Ureter (tissue), 1 donor: ENCODE measurements around the gene NPFF. TPM values are rescaled to one million over a fixed set of nuclear protein-coding genes. Genes with fewer than 3 reads are reported as not detected.

ENCODE experiments used
- DNase-seq: peaks from one replicate; pipeline ENCODE4 v3.0.0-alpha.2; 2020; ENCODE audit warnings: low spot score
- total RNA-seq: library from RNA; stranded (reverse); gene quantifications from one replicate; pipeline ENCODE4 v1.2.4, GENCODE V29; 2023
- donor health status: DM: yes; HTN: yes; CAD: no.

The NPFF gene
- total RNA-seq, 1 donor from 2014 or later, result not detected

- DNase-seq, result no peak
These were observed 30.5 kb downstream of the NPFF start for GRCh38 chr12:53476769-53477209.

DNA sequence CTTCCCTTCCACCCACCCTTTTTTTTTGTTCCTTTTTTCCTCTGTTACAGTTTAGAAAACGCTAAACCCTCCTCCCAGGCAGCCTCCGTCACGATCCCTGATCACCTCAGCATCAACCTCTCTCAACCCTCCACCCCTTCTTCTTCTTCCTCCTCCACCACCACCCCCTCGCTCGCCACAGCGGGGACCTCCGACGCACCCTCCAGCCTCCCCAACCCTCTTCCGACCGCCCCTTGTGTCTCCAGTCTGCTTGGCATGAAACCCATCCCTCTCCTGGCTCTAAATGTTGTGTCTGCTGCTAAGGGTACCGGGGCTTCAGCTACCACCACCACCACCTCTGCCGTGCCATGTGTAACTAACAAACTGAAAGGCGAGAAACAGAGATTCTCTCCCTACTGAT, 32.5 kb downstream of the NPFF start:
- DNase-seq, result no peak

DNA sequence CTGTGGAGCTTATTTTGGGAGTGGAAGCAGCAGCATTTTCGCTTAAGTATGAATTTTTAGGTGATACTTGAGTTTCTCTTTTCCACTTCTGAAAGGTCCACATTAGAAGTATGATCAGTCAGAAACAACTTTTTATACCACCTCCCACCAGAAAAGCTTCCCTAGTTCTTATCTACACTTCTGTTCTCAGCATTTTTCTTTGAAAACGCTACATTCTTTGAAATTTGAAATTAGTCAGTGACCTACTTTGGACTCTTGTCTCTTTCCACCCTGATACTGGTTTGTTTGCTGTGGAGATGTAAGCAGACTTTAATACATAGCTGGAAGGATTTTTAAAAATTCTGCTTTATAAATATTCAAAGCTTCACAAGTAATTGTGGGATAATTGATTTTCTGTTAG, 33.2 kb downstream of the NPFF start:
- no peak for DNase-seq

DNA sequence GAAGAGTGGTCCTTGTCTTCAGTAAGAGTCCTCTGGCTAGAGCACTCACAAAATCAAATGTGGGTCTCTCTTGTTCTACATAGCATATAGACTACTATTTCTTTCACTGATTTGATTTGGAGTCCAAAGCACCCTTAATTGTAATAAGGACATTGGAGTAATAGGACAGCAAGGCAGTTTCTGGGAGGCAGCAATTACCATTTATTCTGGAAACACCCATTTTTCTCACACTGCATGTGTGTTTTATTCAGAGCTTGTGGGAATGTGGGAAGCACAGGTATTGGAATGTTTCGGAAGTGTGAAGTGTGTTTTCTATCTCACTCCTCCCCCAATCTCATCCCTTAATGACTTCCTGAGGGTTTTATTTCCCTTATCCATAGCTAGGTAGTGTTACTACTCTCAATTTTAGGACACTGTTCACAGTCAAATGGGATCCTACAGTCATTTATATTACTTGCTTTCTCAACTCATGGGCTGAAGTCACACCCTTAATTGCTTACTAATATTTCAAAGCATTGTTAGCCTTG, 35.2 kb downstream of the NPFF start:
- no peak for DNase-seq

- no peak for DNase-seq
These were observed 39.0 kb downstream of the NPFF start for GRCh38 chr12:53468282-53468681.

DNA sequence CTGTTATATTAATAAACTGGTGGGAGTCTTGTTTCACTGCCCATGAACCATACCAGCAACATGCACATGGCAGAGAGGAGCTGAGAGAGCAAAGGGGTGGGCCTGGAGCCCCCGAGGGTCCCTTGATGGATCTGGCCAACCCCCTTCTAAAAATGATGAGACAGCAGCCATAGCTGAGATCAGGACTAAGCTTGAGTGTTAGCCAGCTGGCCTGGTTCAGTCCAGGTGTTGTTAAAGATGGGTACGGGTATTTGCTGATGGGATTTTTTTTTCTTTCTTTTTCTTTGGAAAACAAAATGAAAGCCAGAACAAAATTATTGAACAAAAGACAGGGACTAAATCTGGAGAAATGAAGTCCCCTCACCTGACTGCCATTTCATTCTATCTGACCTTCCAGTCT, 39.4 kb downstream of the NPFF start:
- DNase-seq, result no peak

- no peak for DNase-seq
These were observed 40.2 kb downstream of the NPFF start for GRCh38 chr12:53467082-53467481.

- DNase-seq, result no peak
These were observed 40.6 kb downstream of the NPFF start for GRCh38 chr12:53466640-53467039.

- no peak for DNase-seq
These were observed 41.6 kb downstream of the NPFF start for GRCh38 chr12:53465679-53466078.

DNA sequence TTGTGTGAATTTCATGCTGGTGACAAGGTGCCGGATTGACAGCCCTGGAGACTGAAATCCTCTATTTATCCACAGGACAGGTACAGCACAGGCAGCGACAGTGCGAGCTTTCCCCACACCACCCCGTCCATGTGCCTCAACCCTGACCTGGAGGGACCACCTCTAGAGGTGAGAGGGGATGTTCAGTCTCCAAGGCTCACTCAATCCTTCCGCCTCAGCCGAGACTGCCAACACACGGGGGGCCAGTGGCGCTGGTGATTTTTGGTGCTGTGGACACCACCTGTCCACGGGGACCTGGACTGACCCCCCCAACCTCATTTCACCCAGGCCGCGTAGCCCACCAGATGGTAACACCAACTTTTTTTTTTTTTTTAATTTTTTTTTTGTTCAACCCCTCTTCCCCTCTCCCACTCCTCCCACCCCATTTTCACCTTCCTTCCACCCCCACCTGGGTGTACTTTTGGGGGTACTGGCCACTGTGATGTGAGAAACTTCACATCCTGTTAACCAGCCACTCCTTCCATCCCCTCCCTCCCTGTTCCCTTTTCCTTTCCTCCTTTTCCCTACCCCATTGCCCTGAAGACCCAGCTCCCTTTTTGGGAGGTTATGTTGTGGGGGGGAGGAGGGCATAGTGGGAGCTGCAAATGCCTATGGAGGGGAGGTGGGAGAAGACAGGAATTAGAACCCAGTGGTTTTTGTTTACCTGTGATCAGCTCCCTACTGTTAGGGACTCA, 42.4 kb downstream of the NPFF start:
- no peak for DNase-seq

- no peak for DNase-seq
These were observed 43.3 kb downstream of the NPFF start for GRCh38 chr12:53463802-53464560.

DNA sequence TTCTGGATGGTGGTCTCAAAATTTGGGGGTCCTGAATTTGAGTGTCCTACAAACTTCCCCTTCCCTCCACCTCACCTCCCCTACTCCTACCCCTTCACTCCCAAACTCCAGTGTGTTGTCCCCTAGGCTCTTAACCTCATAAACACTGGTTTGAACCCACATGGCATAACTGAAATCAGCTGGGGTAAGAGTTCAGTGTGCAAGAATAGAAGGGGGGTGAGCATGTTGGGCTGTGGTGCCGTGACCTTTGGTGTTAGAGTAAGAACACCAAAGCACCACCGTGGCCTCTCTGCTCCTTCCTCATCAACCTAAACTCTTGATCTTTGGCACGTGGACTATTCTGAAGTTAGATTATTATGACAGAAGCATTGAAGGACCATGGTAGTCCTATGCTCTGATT, 44.3 kb downstream of the NPFF start:
- DNase-seq, result no peak

DNA sequence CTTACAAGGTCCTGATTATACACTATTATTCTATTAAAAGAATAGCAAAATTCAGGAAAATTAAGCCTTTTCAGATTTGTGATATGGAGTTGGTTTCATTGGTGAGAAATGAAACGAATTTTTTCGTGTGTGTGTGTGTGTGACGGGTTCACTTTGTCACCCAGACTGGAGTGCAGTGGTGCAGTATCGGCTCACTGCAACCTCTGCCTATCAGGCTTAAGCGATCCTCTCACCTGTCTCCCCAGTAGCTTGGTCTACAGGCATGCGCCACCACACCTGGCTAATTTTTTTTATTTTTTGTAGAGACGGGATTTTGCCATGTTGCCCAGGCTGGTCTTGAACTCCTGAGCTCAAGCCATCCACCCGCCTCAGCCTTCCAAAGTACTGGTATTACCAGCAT, 45.7 kb downstream of the NPFF start:
- no peak for DNase-seq

GRCh38 chr12:53461059-53461458, 46.2 kb downstream of the NPFF start:
- DNase-seq, result no peak

GRCh38 chr12:53459097-53459496, 48.2 kb downstream of the NPFF start:
- no peak for DNase-seq

Other genes starting within 250 kb of the NPFF start
- 2.3 TPM for gene ESPL1, start 239.2 kb downstream of the NPFF start, total RNA-seq
- gene PFDN5, start 211.9 kb downstream of the NPFF start, total RNA-seq, result 468 TPM
- gene MYG1, start 207.8 kb downstream of the NPFF start, total RNA-seq, result 50.0 TPM
- 44.1 TPM for gene AAAS, start 185.9 kb downstream of the NPFF start, total RNA-seq
- not detected for gene SP7, start 171.1 kb downstream of the NPFF start, total RNA-seq
- gene SP1, start 127.3 kb downstream of the NPFF start, total RNA-seq, result 104 TPM
- not detected for gene AMHR2, start 83.6 kb downstream of the NPFF start, total RNA-seq
- 210 TPM for gene PRR13, start 65.8 kb downstream of the NPFF start, total RNA-seq
- 675 TPM for gene PCBP2, start 55.4 kb downstream of the NPFF start, total RNA-seq
- 19.9 TPM for gene MAP3K12, start 8.0 kb downstream of the NPFF start, total RNA-seq
- gene TARBP2, start 6.2 kb downstream of the NPFF start, total RNA-seq, result 38.3 TPM
- 58.3 TPM for gene ATF7, start 118.9 kb upstream of the NPFF start, total RNA-seq
- gene ATP5MC2, start 168.6 kb upstream of the NPFF start, total RNA-seq, result 341 TPM
- 111 TPM for gene CALCOCO1, start 220.0 kb upstream of the NPFF start, total RNA-seq
- gene CISTR, start 244.5 kb upstream of the NPFF start, total RNA-seq, result not detected